ENCODE data around the gene NEDD9.

Gene NEDD9

GRCh38 chr6:11140056-11140455 lies 92.4 kb downstream of the NEDD9 start:
- Histone ChIP-seq H3K36me3 (peaks cover 18% of the 10 kb centered on the region), H3K4me3 (ENCODE audit: low read depth, low read length) (no peak overlapping the region), H3K27me3 (ENCODE audit: insufficient read depth, low read depth, severe bottlenecking) (no peaks in the 10 kb centered on the region), H3K27ac (no peak overlapping the region), H3K9me3 (ENCODE audit: severe bottlenecking) (no peaks in the 10 kb centered on the region)
- TF ChIP-seq CTCF (IDR thresholded peaks at IDR 0.05; ENCODE audit: low read depth, low read length), result no peak
- DNase-seq, result no peak

- no peak overlapping the region for H3K27ac ChIP-seq
- TF ChIP-seq CTCF (IDR thresholded peaks at IDR 0.05; ENCODE audit: low read depth, low read length), result no peak
- no peaks in the 10 kb centered on the region for H3K27me3 ChIP-seq (ENCODE audit: insufficient read depth, low read depth, severe bottlenecking)
- H3K4me3 ChIP-seq (ENCODE audit: low read depth, low read length), result no peak overlapping the region
- H3K9me3 ChIP-seq (ENCODE audit: severe bottlenecking), result no peaks in the 10 kb centered on the region
- H3K36me3 ChIP-seq, result peaks cover 26% of the 10 kb centered on the region
- no peak for DNase-seq
Observed at GRCh38 chr6:11139051-11139960, 93.2 kb downstream of the NEDD9 start.

- Histone ChIP-seq H3K36me3 (peaks cover 28% of the 10 kb centered on the region), H3K27me3 (ENCODE audit: insufficient read depth, low read depth, severe bottlenecking) (no peaks in the 10 kb centered on the region), H3K9me3 (ENCODE audit: severe bottlenecking) (no peaks in the 10 kb centered on the region), H3K27ac (no peak overlapping the region), H3K4me3 (ENCODE audit: low read depth, low read length) (no peak overlapping the region)
- DNase-seq, result no peak
- no peak for TF ChIP-seq CTCF (IDR thresholded peaks at IDR 0.05; ENCODE audit: low read depth, low read length)
Observed at GRCh38 chr6:11136809-11137208, 95.7 kb downstream of the NEDD9 start.

Data from WERI-Rb-1 (cell line).